ENCODE data around the gene APBA1. TPM values are rescaled to one million over a fixed set of nuclear protein-coding genes. Genes with fewer than 3 reads are reported as not detected.

APBA1 gene
- total and polyA plus RNA-seq, 10 donors: 0.41 to 28.2 (median 13.8) TPM

- Histone ChIP-seq H3K27ac (no peak overlapping the region), H3K4me3 (no peak overlapping the region), H3K4me1 (no peaks in the 10 kb centered on the region), H3K36me3 (no peaks in the 10 kb centered on the region), H3K27me3 (replicated peaks in 1 of 7) (no peaks in the 10 kb centered on the region), H3K9me3 (no peaks in the 10 kb centered on the region)
- no peak for DNase-seq
- intact Hi-C loops (cut with DNase I; ENCODE audit: low total_unique reads): no loop called here
- 77 to 92% (median 84%) methylated on average over 4 of the region's 4 CpGs for WGBS, 5 donors
- TF ChIP-seq POLR2A (IDR thresholded peaks at IDR 0.05) (no peak), POLR2AphosphoS5 (IDR thresholded peaks at IDR 0.05) (no peak), CTCF (IDR thresholded peaks at IDR 0.05 in 8 of 11, conservative IDR thresholded peaks at IDR 0.05 in 3 of 11) (no peak)
These were observed 175.2 kb downstream of the APBA1 start for GRCh38 chr9:69496846-69497450.

GRCh38 chr9:69495296-69495695 is 176.9 kb downstream of the APBA1 start:
- no peaks in the 10 kb centered on the region for H3K36me3 ChIP-seq
- 72 to 80% (median 75%) methylated on average over 7 to 10 of the region's 10 CpGs for WGBS, 5 donors
- intact Hi-C loops (cut with DNase I; ENCODE audit: low total_unique reads): no loop called here
- peak; percentile 22 for DNase-seq
- TF ChIP-seq CTCF (IDR thresholded peaks at IDR 0.05 in 8 of 11, conservative IDR thresholded peaks at IDR 0.05 in 3 of 11) (no peak), POLR2A (IDR thresholded peaks at IDR 0.05) (no peak), POLR2AphosphoS5 (IDR thresholded peaks at IDR 0.05) (no peak)
- H3K4me3 ChIP-seq: no peak overlapping the region
- no peak overlapping the region for H3K27ac ChIP-seq
- no peaks in the 10 kb centered on the region for H3K27me3 ChIP-seq (replicated peaks in 1 of 7)
- H3K9me3 ChIP-seq: peaks cover 0 to 4% (median 0%) of the 10 kb centered on the region in 8 donors
- no peaks in the 10 kb centered on the region for H3K4me1 ChIP-seq

- intact Hi-C loops (cut with DNase I; ENCODE audit: low total_unique reads): no loop called here
- H3K4me1 ChIP-seq: no peaks in the 10 kb centered on the region
- no peak for DNase-seq
- no peaks in the 10 kb centered on the region for H3K27me3 ChIP-seq (replicated peaks in 1 of 7)
- WGBS, 5 donors: 64 to 89% (median 86%) methylated on average over 2 of the region's 2 CpGs
- H3K27ac ChIP-seq: no peak overlapping the region
- no peaks in the 10 kb centered on the region for H3K36me3 ChIP-seq
- H3K4me3 ChIP-seq: no peak overlapping the region
- TF ChIP-seq CTCF (IDR thresholded peaks at IDR 0.05 in 8 of 11, conservative IDR thresholded peaks at IDR 0.05 in 3 of 11): no peak
- TF ChIP-seq POLR2AphosphoS5 (IDR thresholded peaks at IDR 0.05): no peak
- no peak for TF ChIP-seq POLR2A (IDR thresholded peaks at IDR 0.05)
- H3K9me3 ChIP-seq: peaks cover 0 to 4% (median 0%) of the 10 kb centered on the region in 8 donors
These were observed 177.4 kb downstream of the APBA1 start for GRCh38 chr9:69494763-69495162.

- WGBS, 5 donors: 88 to 97% (median 90%) methylated on average over 4 of the region's 4 CpGs
- intact Hi-C loops (cut with DNase I; ENCODE audit: low total_unique reads): no loop called here
- no peak for TF ChIP-seq CTCF (IDR thresholded peaks at IDR 0.05 in 8 of 11, conservative IDR thresholded peaks at IDR 0.05 in 3 of 11)
- TF ChIP-seq POLR2AphosphoS5 (IDR thresholded peaks at IDR 0.05): no peak
- TF ChIP-seq POLR2A (IDR thresholded peaks at IDR 0.05): no peak
These were observed 178.0 kb downstream of the APBA1 start for GRCh38 chr9:69494208-69494607.

More at GRCh38 chr9:69494208-69494607, 178.0 kb downstream of the APBA1 start:
- Histone ChIP-seq H3K27ac (no peak overlapping the region), H3K9me3 (peaks cover 0 to 4% (median 0%) of the 10 kb centered on the region in 8 donors), H3K36me3 (no peaks in the 10 kb centered on the region), H3K4me1 (no peaks in the 10 kb centered on the region), H3K27me3 (replicated peaks in 1 of 7) (no peaks in the 10 kb centered on the region), H3K4me3 (no peak overlapping the region)
- DNase-seq: no peak

Measured in spleen (tissue), 11 donors.